ENCODE data around the gene TNKS1BP1.
"Not testable (repeated sequence)": the region's sequence is repeated elsewhere in the genome, so short reads cannot be mapped to it uniquely, and the experiment has no call there.

TNKS1BP1 gene

GRCh38 chr11:57310091-57310490 is 14.7 kb downstream of the TNKS1BP1 start:
- no peak for DNase-seq

- DNase-seq, result no peak
Measured at GRCh38 chr11:57309106-57310059, 15.4 kb downstream of the TNKS1BP1 start.

- no peak for DNase-seq
Measured at GRCh38 chr11:57308426-57309060, 16.2 kb downstream of the TNKS1BP1 start.

GRCh38 chr11:57307666-57308270 is 17.0 kb downstream of the TNKS1BP1 start:
- no peak for DNase-seq

- DNase-seq, result no peak
Measured at GRCh38 chr11:57306940-57307565, 17.7 kb downstream of the TNKS1BP1 start.

GRCh38 chr11:57306161-57306876 is 18.4 kb downstream of the TNKS1BP1 start:
- no peak for DNase-seq

GRCh38 chr11:57305523-57305922 is 19.2 kb downstream of the TNKS1BP1 start:
- DNase-seq, result no peak

- DNase-seq, result no peak
Measured at GRCh38 chr11:57303990-57304579, 20.7 kb downstream of the TNKS1BP1 start.

GRCh38 chr11:57303280-57303989 is 21.3 kb downstream of the TNKS1BP1 start:
- no peak for DNase-seq

- no peak for DNase-seq
Measured at GRCh38 chr11:57302489-57302888, 22.3 kb downstream of the TNKS1BP1 start.

- DNase-seq, result no peak
Measured at GRCh38 chr11:57301711-57302423, 22.9 kb downstream of the TNKS1BP1 start.

GRCh38 chr11:57300785-57301184 is 24.0 kb downstream of the TNKS1BP1 start:
- DNase-seq, result no peak

- DNase-seq, result no peak
Measured at GRCh38 chr11:57299150-57299737, 25.5 kb downstream of the TNKS1BP1 start.

- no peak for DNase-seq
Measured at GRCh38 chr11:57297221-57297620, 27.5 kb downstream of the TNKS1BP1 start.

GRCh38 chr11:57296205-57296604 is 28.5 kb downstream of the TNKS1BP1 start:
- not testable (repeated sequence) for DNase-seq

- DNase-seq, result no peak
Measured at GRCh38 chr11:57294225-57295131, 30.3 kb downstream of the TNKS1BP1 start.

GRCh38 chr11:57290288-57290687 is 34.5 kb downstream of the TNKS1BP1 start:
- DNase-seq, result no peak

- DNase-seq, result no peak
Measured at GRCh38 chr11:57288771-57289579, 35.8 kb downstream of the TNKS1BP1 start.
